GM21825 (cell line): ENCODE measurements around the gene HNRNPA2B1.
"Not testable (repeated sequence)": the region's sequence is repeated elsewhere in the genome, so short reads cannot be mapped to it uniquely, and the experiment has no call there.

Source experiments
- ATAC-seq: cut with Tn5 transposase; IDR thresholded peaks from one replicate; pipeline ENCODE4 v1.9.1; 2021; ENCODE audit warnings: mild to moderate bottlenecking, moderate library complexity; ENCODE audit not compliant: unreplicated experiment

The HNRNPA2B1 gene

DNA sequence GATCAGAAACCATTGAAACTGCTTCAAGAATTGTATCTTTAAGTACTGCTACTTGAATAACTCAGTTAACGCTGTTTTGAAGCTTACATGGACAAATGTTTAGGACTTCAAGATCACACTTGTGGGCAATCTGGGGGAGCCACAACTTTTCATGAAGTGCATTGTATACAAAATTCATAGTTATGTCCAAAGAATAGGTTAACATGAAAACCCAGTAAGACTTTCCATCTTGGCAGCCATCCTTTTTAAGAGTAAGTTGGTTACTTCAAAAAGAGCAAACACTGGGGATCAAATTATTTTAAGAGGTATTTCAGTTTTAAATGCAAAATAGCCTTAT lies 14.7 kb downstream of the HNRNPA2B1 start:
- no peak for ATAC-seq

DNA sequence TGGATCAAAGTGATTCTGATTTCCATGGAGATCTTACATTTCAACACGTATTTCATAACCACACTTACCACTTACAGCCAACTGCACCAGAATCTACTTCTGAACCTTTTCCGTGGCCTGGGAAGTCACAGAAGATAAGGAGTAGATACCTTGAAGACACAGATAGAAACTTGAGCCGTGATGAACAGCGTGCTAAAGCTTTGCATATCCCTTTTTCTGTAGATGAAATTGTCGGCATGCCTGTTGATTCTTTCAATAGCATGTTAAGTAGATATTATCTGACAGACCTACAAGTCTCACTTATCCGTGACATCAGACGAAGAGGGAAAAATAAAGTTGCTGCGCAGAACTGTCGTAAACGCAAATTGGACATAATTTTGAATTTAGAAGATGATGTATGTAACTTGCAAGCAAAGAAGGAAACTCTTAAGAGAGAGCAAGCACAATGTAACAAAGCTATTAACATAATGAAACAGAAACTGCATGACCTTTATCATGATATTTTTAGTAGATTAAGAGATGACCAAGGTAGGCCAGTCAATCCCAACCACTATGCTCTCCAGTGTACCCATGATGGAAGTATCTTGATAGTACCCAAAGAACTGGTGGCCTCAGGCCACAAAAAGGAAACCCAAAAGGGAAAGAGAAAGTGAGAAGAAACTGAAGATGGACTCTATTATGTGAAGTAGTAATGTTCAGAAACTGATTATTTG lies 15.3 kb downstream of the HNRNPA2B1 start:
- ATAC-seq, result no peak

DNA sequence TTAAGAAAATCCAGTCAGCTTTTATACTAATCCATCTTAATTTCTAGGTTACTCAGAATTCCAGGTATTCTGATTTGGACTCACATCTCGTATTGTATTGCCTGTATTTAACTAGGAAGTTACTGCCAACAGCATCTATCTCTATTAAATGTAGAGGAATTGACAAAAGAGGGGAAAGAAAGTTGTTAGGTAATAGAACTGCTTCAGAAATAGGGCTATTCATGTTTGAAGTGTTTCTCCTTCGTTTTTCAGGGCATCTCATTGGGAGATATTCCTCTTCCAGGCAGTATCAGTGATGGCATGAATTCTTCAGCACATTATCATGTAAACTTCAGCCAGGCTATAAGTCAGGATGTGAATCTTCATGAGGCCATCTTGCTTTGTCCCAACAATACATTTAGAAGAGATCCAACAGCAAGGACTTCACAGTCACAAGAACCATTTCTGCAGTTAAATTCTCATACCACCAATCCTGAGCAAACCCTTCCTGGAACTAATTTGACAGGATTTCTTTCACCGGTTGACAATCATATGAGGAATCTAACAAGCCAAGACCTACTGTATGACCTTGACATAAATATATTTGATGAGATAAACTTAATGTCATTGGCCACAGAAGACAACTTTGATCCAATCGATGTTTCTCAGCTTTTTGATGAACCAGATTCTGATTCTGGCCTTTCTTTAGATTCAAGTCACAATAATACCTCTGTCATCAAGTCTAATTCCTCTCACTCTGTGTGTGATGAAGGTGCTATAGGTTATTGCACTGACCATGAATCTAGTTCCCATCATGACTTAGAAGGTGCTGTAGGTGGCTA lies 16.1 kb downstream of the HNRNPA2B1 start:
- not testable (repeated sequence) for ATAC-seq

GRCh38 chr7:26183545-26184280 lies 16.8 kb downstream of the HNRNPA2B1 start:
- ATAC-seq, result no peak

DNA sequence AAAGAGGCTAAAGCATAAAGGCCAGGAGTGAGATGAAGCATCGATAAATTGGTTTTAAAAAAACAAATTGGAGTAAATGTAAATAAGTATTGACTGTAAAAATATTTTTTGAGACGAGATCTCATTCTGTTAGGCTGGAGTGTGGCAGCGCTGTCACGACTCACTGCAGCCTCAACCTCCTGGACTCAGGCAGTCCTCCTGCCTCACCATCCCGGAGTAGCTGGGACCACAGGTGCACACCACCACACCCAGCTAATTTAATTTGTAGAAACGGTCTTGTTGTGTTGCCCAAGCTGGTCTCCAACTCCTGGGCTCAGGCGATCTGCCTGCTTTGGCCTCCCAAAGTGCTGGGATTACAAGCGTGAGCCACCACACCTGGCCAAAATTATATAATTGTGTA lies 17.8 kb downstream of the HNRNPA2B1 start:
- ATAC-seq, result no peak

DNA sequence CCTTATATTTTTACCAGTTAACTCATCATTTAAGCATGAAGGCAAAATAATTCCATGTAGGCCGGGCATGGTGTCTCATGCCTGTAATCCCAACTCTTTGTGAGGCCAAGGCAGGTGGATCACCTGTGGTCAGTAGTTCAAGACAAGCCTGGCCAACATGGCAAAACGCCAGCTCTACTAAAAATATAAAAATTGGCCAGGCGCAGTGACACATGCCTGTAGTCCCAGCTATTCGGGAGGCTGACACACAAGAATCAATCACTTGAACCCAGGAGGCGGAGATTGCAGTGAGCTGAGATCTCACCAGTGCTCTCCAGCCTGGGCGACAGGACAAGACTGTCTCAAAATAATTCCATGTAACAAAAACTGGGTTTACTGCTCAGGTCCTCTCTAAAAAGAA lies 18.3 kb downstream of the HNRNPA2B1 start:
- ATAC-seq, result no peak

- no peak for ATAC-seq
These were observed 18.9 kb downstream of the HNRNPA2B1 start for GRCh38 chr7:26181474-26182227.

DNA sequence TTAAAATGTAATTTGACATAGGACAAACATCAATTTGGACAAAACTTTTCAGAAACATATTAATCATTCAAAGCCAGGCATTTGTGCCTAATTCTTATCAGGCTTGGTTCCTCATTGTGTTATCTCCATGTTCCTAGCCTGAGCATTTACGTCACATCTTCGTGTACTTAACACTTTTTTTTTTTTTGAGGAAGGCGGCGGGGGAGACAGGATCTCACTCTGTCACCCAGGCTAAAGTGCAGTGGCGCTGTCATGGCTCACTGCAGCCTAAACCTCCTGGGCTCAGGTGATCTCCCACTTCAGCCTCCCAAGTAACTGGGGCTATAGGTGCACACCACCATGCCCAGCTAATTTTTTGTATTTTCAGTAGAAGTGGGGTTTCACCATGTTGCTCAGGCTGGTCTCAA lies 19.8 kb downstream of the HNRNPA2B1 start:
- ATAC-seq, result no peak

- no peak for ATAC-seq
These were observed 20.6 kb downstream of the HNRNPA2B1 start for GRCh38 chr7:26179826-26180497.

GRCh38 chr7:26179422-26179821 lies 21.1 kb downstream of the HNRNPA2B1 start:
- no peak for ATAC-seq

GRCh38 chr7:26178272-26178960 lies 22.1 kb downstream of the HNRNPA2B1 start:
- no peak for ATAC-seq

DNA sequence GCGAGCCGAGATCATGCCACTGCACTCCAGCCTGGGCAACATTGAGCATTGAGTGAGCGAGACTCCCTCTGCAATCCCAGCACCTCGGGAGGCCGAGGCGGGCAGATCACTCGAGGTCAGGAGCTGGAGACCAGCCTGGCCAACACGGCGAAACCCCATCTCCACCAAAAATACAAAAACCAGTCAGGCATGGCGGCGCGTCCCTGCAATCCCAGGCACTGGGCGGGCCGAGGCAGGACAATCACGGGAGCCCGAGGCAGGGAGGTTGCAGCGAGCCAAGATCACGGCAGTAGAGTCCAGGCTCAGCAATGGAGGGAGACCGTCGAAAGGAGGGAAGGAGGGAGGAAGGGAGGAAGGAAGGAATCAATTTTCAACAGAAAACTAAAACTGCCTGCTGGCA lies 23.3 kb downstream of the HNRNPA2B1 start:
- ATAC-seq, result not testable (repeated sequence)

- ATAC-seq, result not testable (repeated sequence)
These were observed 23.9 kb downstream of the HNRNPA2B1 start for GRCh38 chr7:26176696-26177095.

GRCh38 chr7:26175903-26176302 lies 24.6 kb downstream of the HNRNPA2B1 start:
- ATAC-seq, result not testable (repeated sequence)

GRCh38 chr7:26172048-26172447 lies 28.5 kb downstream of the HNRNPA2B1 start:
- ATAC-seq, result no peak

DNA sequence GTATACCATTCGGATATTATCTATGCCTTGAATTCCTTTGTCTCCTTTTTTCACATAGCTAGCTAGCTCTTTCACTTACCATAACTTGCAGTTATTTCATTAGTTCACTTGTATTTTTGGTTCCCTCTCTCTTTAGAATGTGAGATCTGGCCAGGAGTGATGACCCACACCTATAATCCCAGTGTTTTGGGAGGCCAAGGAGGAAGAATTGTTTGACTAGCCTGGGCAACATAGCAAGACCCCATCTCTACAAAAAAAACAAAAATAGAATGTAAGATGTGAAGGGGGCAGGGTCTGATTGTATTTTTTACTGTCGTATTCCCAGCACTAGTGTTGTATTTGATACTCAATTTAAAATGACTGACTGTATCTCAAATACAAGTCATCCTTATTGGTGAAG lies 28.9 kb downstream of the HNRNPA2B1 start:
- ATAC-seq, result no peak

GRCh38 chr7:26170663-26171062 lies 29.9 kb downstream of the HNRNPA2B1 start:
- ATAC-seq, result no peak

- ATAC-seq, result no peak
These were observed 31.3 kb downstream of the HNRNPA2B1 start for GRCh38 chr7:26169271-26169670.

GRCh38 chr7:26168458-26169023 lies 32.0 kb downstream of the HNRNPA2B1 start:
- ATAC-seq, result no peak
